ENCODE data around the gene CABLES1.

CABLES1 gene

DNA sequence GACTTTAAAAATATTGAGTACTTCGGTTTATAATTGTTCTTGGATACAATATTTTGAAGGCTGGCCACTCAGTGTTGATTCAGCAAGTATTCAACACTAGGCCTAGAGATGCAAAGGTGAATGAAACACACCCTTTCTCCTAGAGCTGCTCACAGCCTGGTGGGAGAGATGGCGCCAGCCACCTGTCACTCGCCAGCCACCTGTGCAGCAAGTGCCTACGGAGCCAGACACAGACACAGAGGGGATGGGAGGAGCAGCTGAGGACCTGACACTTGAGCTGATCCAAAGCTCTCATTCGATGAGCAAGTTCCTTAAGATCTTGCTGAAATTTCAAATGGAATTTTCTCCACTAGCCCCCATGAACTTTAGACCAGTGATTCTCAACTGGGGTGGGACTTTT is 166.7 kb downstream of the CABLES1 start:
- no CpG with 5 or more reads among the region's 5 CpGs for WGBS (ENCODE audit: extremely low coverage, insufficient coverage, insufficient read length)
- H3K27me3 ChIP-seq (ENCODE audit: insufficient read depth, low read length) = no peaks in the 10 kb centered on the region
- H3K4me2 ChIP-seq (ENCODE audit: low read length) = no peak overlapping the region
- no peaks in the 10 kb centered on the region for H3K79me2 ChIP-seq (ENCODE audit: control insufficient read depth, insufficient read depth, low read length, poor library complexity)
- peaks cover 2 to 4% of the 10 kb centered on the region in 2 experiments for H3K36me3 ChIP-seq (ENCODE audit: control insufficient read depth in 1 of 2, insufficient read depth in 2 of 2, low read length in 2 of 2)
- no peak overlapping the region for H3K23ac ChIP-seq (ENCODE audit: low read length)
- no peak overlapping the region for H4K8ac ChIP-seq (ENCODE audit: low read depth, low read length)
- peaks cover 0 to 6% of the 10 kb centered on the region in 2 experiments for H3K4me1 ChIP-seq (ENCODE audit: control insufficient read depth in 1 of 2, insufficient read depth in 2 of 2, low read length in 2 of 2)
- H2BK12ac ChIP-seq (ENCODE audit: low read length) = no peak overlapping the region
- no peak overlapping the region for H2BK5ac ChIP-seq (ENCODE audit: low read depth, low read length, poor library complexity)
- no peak overlapping the region for H2AFZ ChIP-seq (ENCODE audit: insufficient read depth, low read length, poor library complexity)
- no peak overlapping the region for H3K18ac ChIP-seq (ENCODE audit: low read length)
- H3K14ac ChIP-seq (ENCODE audit: low read length) = no peak overlapping the region
- peaks cover 2% of the 10 kb centered on the region for H3K9me3 ChIP-seq (ENCODE audit: insufficient read depth, low read depth, low read length)
- H4K12ac ChIP-seq (ENCODE audit: low read depth, low read length) = no peak overlapping the region
- H3K4me3 ChIP-seq (ENCODE audit: low read depth, low read length) = no peak overlapping the region
- no peak overlapping the region for H4K91ac ChIP-seq (ENCODE audit: low read depth, low read length)
- H2AK5ac ChIP-seq (ENCODE audit: low read length) = no peak overlapping the region
- no peak for DNase-seq
- H3K4ac ChIP-seq (ENCODE audit: low read depth, low read length) = no peak overlapping the region
- H3K27ac ChIP-seq (ENCODE audit: low read depth, low read length) = no peak overlapping the region
- H3K9ac ChIP-seq (ENCODE audit: low read length) = no peak overlapping the region
- H2BK120ac ChIP-seq (ENCODE audit: insufficient read depth, low read length, poor library complexity) = no peak overlapping the region
- H3K79me1 ChIP-seq (ENCODE audit: low read length) = no peaks in the 10 kb centered on the region

DNA sequence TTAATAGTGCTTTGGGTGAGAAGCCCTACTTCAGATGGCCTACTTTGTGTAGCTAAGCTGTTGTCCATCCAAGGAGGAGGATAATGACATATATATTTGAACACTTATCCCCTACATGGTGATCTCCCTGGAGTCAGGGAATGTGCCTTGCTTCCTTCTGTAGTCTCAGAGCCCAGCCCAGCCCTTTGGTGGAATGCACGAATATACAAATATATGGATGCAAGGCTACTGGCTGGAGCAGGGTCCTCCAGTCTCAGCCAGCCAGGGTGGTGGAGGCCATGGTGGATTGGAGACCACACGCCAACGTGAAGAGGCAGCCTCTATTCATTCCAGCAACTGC is 167.2 kb downstream of the CABLES1 start:
- H2AFZ ChIP-seq (ENCODE audit: insufficient read depth, low read length, poor library complexity) = no peak overlapping the region
- no peak overlapping the region for H2BK120ac ChIP-seq (ENCODE audit: insufficient read depth, low read length, poor library complexity)
- H2BK5ac ChIP-seq (ENCODE audit: low read depth, low read length, poor library complexity) = no peak overlapping the region
- no peak overlapping the region for H2AK5ac ChIP-seq (ENCODE audit: low read length)
- no peak overlapping the region for H3K4ac ChIP-seq (ENCODE audit: low read depth, low read length)
- H3K79me2 ChIP-seq (ENCODE audit: control insufficient read depth, insufficient read depth, low read length, poor library complexity) = no peaks in the 10 kb centered on the region
- no peak overlapping the region for H4K8ac ChIP-seq (ENCODE audit: low read depth, low read length)
- peak overlapping the region; percentile 38 for H3K27ac ChIP-seq (ENCODE audit: low read depth, low read length)
- no peak overlapping the region for H2BK12ac ChIP-seq (ENCODE audit: low read length)
- peaks cover 2 to 3% of the 10 kb centered on the region in 2 experiments for H3K36me3 ChIP-seq (ENCODE audit: control insufficient read depth in 1 of 2, insufficient read depth in 2 of 2, low read length in 2 of 2)
- H3K27me3 ChIP-seq (ENCODE audit: insufficient read depth, low read length) = no peaks in the 10 kb centered on the region
- peaks cover 2% of the 10 kb centered on the region for H3K9me3 ChIP-seq (ENCODE audit: insufficient read depth, low read depth, low read length)
- H4K12ac ChIP-seq (ENCODE audit: low read depth, low read length) = no peak overlapping the region
- H3K14ac ChIP-seq (ENCODE audit: low read length) = no peak overlapping the region
- no peak overlapping the region for H3K4me3 ChIP-seq (ENCODE audit: low read depth, low read length)
- no peak overlapping the region for H3K23ac ChIP-seq (ENCODE audit: low read length)
- H3K4me2 ChIP-seq (ENCODE audit: low read length) = no peak overlapping the region
- no CpG with 5 or more reads among the region's 3 CpGs for WGBS (ENCODE audit: extremely low coverage, insufficient coverage, insufficient read length)
- peak overlapping the region; percentile 2 for H3K9ac ChIP-seq (ENCODE audit: low read length)
- H3K79me1 ChIP-seq (ENCODE audit: low read length) = no peaks in the 10 kb centered on the region
- no peak overlapping the region for H3K18ac ChIP-seq (ENCODE audit: low read length)
- no peak for DNase-seq
- peaks cover under 1 to 7% of the 10 kb centered on the region in 2 experiments for H3K4me1 ChIP-seq (ENCODE audit: control insufficient read depth in 1 of 2, insufficient read depth in 2 of 2, low read length in 2 of 2)
- no peak overlapping the region for H4K91ac ChIP-seq (ENCODE audit: low read depth, low read length)

DNA sequence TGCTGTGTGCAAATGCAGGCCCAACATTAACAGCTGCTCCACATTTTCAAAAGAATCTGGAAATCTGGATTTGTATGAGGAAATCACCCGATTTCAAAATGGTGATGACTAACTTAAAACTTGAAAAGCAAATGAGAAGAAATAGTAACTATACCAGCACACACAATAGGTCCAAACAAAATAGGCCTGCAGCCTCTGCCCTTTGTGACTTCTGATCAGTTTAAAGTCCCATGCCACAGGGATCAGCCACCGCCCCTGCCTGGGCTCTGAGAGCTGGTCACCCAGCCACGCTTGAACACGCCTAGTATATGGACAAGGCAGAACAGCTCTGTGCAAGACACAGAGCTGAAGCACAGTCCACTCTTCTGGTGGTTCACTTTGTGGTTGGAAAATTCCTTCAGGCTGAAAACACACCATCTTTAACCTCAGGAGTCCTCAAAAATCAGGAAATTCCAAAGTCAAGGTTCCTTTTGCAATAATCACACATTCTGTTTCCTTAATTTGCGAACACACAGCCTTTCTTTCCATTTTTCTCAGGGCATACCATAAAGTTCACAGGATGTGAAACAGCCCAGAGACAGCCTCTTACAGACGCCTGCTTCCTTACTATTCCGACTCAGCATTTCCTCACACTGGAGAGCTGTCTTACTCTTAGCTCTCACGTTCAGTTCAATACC is 167.7 kb downstream of the CABLES1 start:
- no peak overlapping the region for H2BK120ac ChIP-seq (ENCODE audit: insufficient read depth, low read length, poor library complexity)
- peak; percentile 79 to 98 for DNase-seq
- no peak overlapping the region for H3K14ac ChIP-seq (ENCODE audit: low read length)
- WGBS (ENCODE audit: extremely low coverage, insufficient coverage, insufficient read length) = no CpG with 5 or more reads among the region's 8 CpGs
- peak overlapping the region; percentile 38 for H3K27ac ChIP-seq (ENCODE audit: low read depth, low read length)
- H2AK5ac ChIP-seq (ENCODE audit: low read length) = no peak overlapping the region
- H3K4ac ChIP-seq (ENCODE audit: low read depth, low read length) = no peak overlapping the region
- no peaks in the 10 kb centered on the region for H3K79me2 ChIP-seq (ENCODE audit: control insufficient read depth, insufficient read depth, low read length, poor library complexity)
- H3K36me3 ChIP-seq (ENCODE audit: control insufficient read depth in 1 of 2, insufficient read depth in 2 of 2, low read length in 2 of 2) = peaks cover 0 to 2% of the 10 kb centered on the region in 2 experiments
- H3K4me1 ChIP-seq (ENCODE audit: control insufficient read depth in 1 of 2, insufficient read depth in 2 of 2, low read length in 2 of 2) = peaks cover 5 to 12% of the 10 kb centered on the region in 2 experiments
- H4K12ac ChIP-seq (ENCODE audit: low read depth, low read length) = no peak overlapping the region
- no peak overlapping the region for H3K4me3 ChIP-seq (ENCODE audit: low read depth, low read length)
- no peak overlapping the region for H4K91ac ChIP-seq (ENCODE audit: low read depth, low read length)
- H3K27me3 ChIP-seq (ENCODE audit: insufficient read depth, low read length) = no peaks in the 10 kb centered on the region
- no peak overlapping the region for H4K8ac ChIP-seq (ENCODE audit: low read depth, low read length)
- H3K4me2 ChIP-seq (ENCODE audit: low read length) = no peak overlapping the region
- H3K23ac ChIP-seq (ENCODE audit: low read length) = no peak overlapping the region
- no peaks in the 10 kb centered on the region for H3K9me3 ChIP-seq (ENCODE audit: insufficient read depth, low read depth, low read length)
- no peak overlapping the region for H2BK12ac ChIP-seq (ENCODE audit: low read length)
- no peak overlapping the region for H3K18ac ChIP-seq (ENCODE audit: low read length)
- no peak overlapping the region for H2AFZ ChIP-seq (ENCODE audit: insufficient read depth, low read length, poor library complexity)
- no peaks in the 10 kb centered on the region for H3K79me1 ChIP-seq (ENCODE audit: low read length)
- peak overlapping the region; percentile 2 for H3K9ac ChIP-seq (ENCODE audit: low read length)
- H2BK5ac ChIP-seq (ENCODE audit: low read depth, low read length, poor library complexity) = no peak overlapping the region

DNA sequence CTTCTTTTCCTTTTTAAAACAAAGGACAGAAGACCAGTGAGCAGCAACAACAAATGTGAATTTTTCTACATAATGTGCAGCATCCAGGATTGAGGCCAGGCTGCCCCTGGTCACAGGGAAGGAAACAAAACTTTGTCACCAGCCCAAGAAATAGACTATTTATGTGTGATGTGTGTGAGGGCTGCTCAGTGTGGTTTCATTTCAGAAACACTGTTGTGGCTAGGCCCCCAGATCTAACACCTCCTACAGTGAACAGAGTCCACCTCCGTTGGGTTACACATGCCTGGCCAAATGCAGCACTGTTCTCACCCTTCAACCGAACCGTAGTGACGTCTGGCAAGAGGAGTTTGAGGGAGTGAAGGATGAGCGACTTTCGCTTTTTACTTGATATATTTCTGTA is 171.5 kb downstream of the CABLES1 start:
- Histone ChIP-seq H4K12ac (ENCODE audit: low read depth, low read length) (no peak overlapping the region), H2BK5ac (ENCODE audit: low read depth, low read length, poor library complexity) (no peak overlapping the region), H2AFZ (ENCODE audit: insufficient read depth, low read length, poor library complexity) (no peak overlapping the region), H4K91ac (ENCODE audit: low read depth, low read length) (no peak overlapping the region), H3K79me1 (ENCODE audit: low read length) (no peaks in the 10 kb centered on the region), H3K27ac (ENCODE audit: low read depth, low read length) (no peak overlapping the region), H3K27me3 (ENCODE audit: insufficient read depth, low read length) (no peaks in the 10 kb centered on the region), H3K36me3 (ENCODE audit: control insufficient read depth in 1 of 2, insufficient read depth in 2 of 2, low read length in 2 of 2) (no peaks in the 10 kb centered on the region), H3K9me3 (ENCODE audit: insufficient read depth, low read depth, low read length) (no peaks in the 10 kb centered on the region), H3K9ac (ENCODE audit: low read length) (no peak overlapping the region), H4K8ac (ENCODE audit: low read depth, low read length) (no peak overlapping the region), H2BK12ac (ENCODE audit: low read length) (no peak overlapping the region), H2BK120ac (ENCODE audit: insufficient read depth, low read length, poor library complexity) (no peak overlapping the region), H3K79me2 (ENCODE audit: control insufficient read depth, insufficient read depth, low read length, poor library complexity) (no peaks in the 10 kb centered on the region), H3K14ac (ENCODE audit: low read length) (no peak overlapping the region), H3K4ac (ENCODE audit: low read depth, low read length) (no peak overlapping the region), H3K23ac (ENCODE audit: low read length) (no peak overlapping the region), H3K4me1 (ENCODE audit: control insufficient read depth in 1 of 2, insufficient read depth in 2 of 2, low read length in 2 of 2) (peaks cover 8 to 15% of the 10 kb centered on the region in 2 experiments), H3K18ac (ENCODE audit: low read length) (no peak overlapping the region), H3K4me2 (ENCODE audit: low read length) (no peak overlapping the region), H3K4me3 (ENCODE audit: low read depth, low read length) (no peak overlapping the region), H2AK5ac (ENCODE audit: low read length) (no peak overlapping the region)
- DNase-seq = no peak
- WGBS (ENCODE audit: extremely low coverage, insufficient coverage, insufficient read length) = no CpG with 5 or more reads among the region's 6 CpGs
